PC-3 (cell line): Measurements from ENCODE around the gene TCF12. TPM values are rescaled to one million over a fixed set of nuclear protein-coding genes. Genes with fewer than 3 reads are reported as not detected.

ENCODE experiments used
- ATAC-seq: fragments of 200-7000 bp; cut with Tn5 transposase; 2 replicates; pipeline ENCODE4 v1.9.1; 2020; ENCODE audit warnings: mild to moderate bottlenecking, moderate library complexity
- BruUV-seq: library from RNA; stranded (reverse); fragments of 400-500 nt; replicated peaks from 2 replicates; lab custom pipeline; 2021; lab: Mats Ljungman, UMichigan
- CTCF ChIA-PET: fragments of 300-600 bp; sonication (Branson Sonifier 250); formaldehyde crosslinking; loops from one replicate; lab custom pipeline; 2022; ENCODE audit warnings: antibody characterized with exemption; lab: Charles Lee
- POLR2A ChIA-PET: fragments of 300-600 bp; sonication (Branson Sonifier 250); formaldehyde crosslinking; loops from one replicate; lab custom pipeline; 2022; ENCODE audit warnings: antibody characterized with exemption; ENCODE audit not compliant: unreplicated experiment; lab: Charles Lee
- DNase-seq: peaks from one replicate; pipeline ENCODE4 v3.0.0-alpha.2; 2015
- H2AFZ ChIP-seq: fragments of 300-600 bp; sonication (generic); 2 replicates; pipeline ENCODE4 v1.6.0; 2016; ENCODE audit warnings: antibody characterized with exemption, low read length
- H3F3A ChIP-seq: fragments of 300-600 bp; sonication (generic); one replicate; pipeline ENCODE4 v1.6.0; 2017; ENCODE audit warnings: antibody characterized with exemption, low read length, control low read depth, mild to moderate bottlenecking; ENCODE audit not compliant: unreplicated experiment
- H3K27ac ChIP-seq: fragments of 300-600 bp; sonication (generic); 2 replicates; pipeline ENCODE4 v1.5.1; 2016; ENCODE audit warnings: mild to moderate bottlenecking, low read length
- H3K27me3 ChIP-seq: fragments of 300-600 bp; sonication (generic); 2 replicates; pipeline ENCODE4 v1.6.1; 2016; ENCODE audit warnings: low read length, mixed read lengths
- H3K36me3 ChIP-seq: fragments of 300-600 bp; sonication (generic); 2 replicates; pipeline ENCODE4 v1.6.1; 2016; ENCODE audit warnings: low read depth, mixed run types, low read length, mixed read lengths
- H3K4me1 ChIP-seq: fragments of 300-600 bp; sonication (generic); 2 replicates; pipeline ENCODE4 v1.5.1; 2016; ENCODE audit warnings: low read length; ENCODE audit not compliant: insufficient read depth
- H3K4me2 ChIP-seq: fragments of 300-600 bp; sonication (generic); 2 replicates; pipeline ENCODE4 v1.6.0; 2016; ENCODE audit warnings: low read length
- H3K4me3 ChIP-seq: fragments of 300-600 bp; sonication (generic); 2 replicates; pipeline ENCODE4 v1.5.1; 2016; ENCODE audit warnings: mild to moderate bottlenecking, low read length, mixed read lengths
- H3K79me2 ChIP-seq: fragments of 300-600 bp; sonication (generic); 2 replicates; pipeline ENCODE4 v1.6.1; 2017; ENCODE audit warnings: low read length, mixed read lengths
- H3K9ac ChIP-seq: fragments of 300-600 bp; sonication (generic); 2 replicates; pipeline ENCODE4 v1.6.0; 2016; ENCODE audit warnings: mild to moderate bottlenecking, low read length
- H3K9me2 ChIP-seq: fragments of 300-600 bp; sonication (generic); replicated peaks from 2 replicates; pipeline ENCODE4 v1.6.1; 2016; ENCODE audit warnings: mixed run types, low read length, mixed read lengths
- H3K9me3 ChIP-seq: fragments of 300-600 bp; sonication (generic); 2 replicates; pipeline ENCODE4 v1.6.1; 2016; ENCODE audit warnings: low read length, mixed read lengths
- H4K20me1 ChIP-seq: fragments of 300-600 bp; sonication (generic); 2 replicates; pipeline ENCODE4 v1.6.1; 2016; ENCODE audit warnings: low read length, mixed read lengths
- CTCF ChIP-seq: fragments of 300-600 bp; sonication (generic); conservative IDR thresholded peaks from 2 replicates; pipeline ENCODE4 v1.5.1; 2017; ENCODE audit warnings: antibody characterized with exemption, low read depth, mild to moderate bottlenecking, low read length
- EZH2 ChIP-seq: fragments of 300-600 bp; sonication (generic); IDR thresholded peaks from one replicate; pipeline ENCODE4 v1.6.1; 2017; ENCODE audit warnings: antibody characterized with exemption, mild to moderate bottlenecking, low read length; ENCODE audit not compliant: unreplicated experiment
- EZH2phosphoT487 ChIP-seq: fragments of 300-600 bp; sonication (generic); IDR thresholded peaks from 2 replicates; pipeline ENCODE4 v1.6.1; 2018; ENCODE audit warnings: mild to moderate bottlenecking, antibody characterized with exemption, low read length, borderline replicate concordance
- intact Hi-C: fragments of 100-400 bp; cut with micrococcal nuclease; formaldehyde crosslinking; loops from 2 replicates; pipeline ENCODE4 v1.9.0; 2023
- total RNA-seq: library from RNA; depleted of rRNA; stranded (reverse); fragments of >200 nt; gene quantifications from 2 replicates; pipeline ENCODE4 v1.2.3, GENCODE V29; 2014

The TCF12 gene
- total RNA-seq, 1 experiment from 2014 or later = 103 TPM

DNA sequence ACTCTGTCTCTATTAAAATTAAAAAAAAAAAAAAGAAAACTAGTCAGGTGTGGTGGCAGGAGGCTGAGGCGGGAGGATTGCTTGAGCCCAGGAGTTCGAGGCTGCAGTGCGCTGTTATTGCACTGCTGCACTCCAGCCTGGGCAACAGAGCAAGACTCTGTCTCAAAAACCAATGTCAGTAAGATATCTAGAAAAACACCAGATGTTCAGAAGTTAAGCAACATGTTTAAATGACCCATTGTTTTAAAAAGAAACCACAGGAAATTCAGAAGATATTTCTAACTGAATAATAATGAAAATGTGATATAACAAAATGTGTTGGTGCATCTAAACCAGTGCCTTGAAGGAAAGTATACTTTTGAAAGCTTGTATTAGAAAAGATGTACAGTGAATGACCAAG, 254.5 kb downstream of the TCF12 start:
- no peak overlapping the region for H3K27ac ChIP-seq
- no peak overlapping the region for H3K4me2 ChIP-seq
- no peaks in the 10 kb centered on the region for H3K9me3 ChIP-seq
- ATAC-seq (no peak), DNase-seq (no peak)
- no peak overlapping the region for H3K4me3 ChIP-seq
- BruUV-seq = no TSS peak
- H3K79me2 ChIP-seq = no peaks in the 10 kb centered on the region
- intact Hi-C loops = no loop called here
- no peaks in the 10 kb centered on the region for H3K9me2 ChIP-seq
- H3K9ac ChIP-seq = no peak overlapping the region
- H3K36me3 ChIP-seq = no peaks in the 10 kb centered on the region
- H3K27me3 ChIP-seq = no peaks in the 10 kb centered on the region
- no peaks in the 10 kb centered on the region for H3K4me1 ChIP-seq
- H4K20me1 ChIP-seq = no peaks in the 10 kb centered on the region
- ChIA-PET POLR2A (no interaction called here), CTCF (no interaction called here)
- no peak overlapping the region for H2AFZ ChIP-seq
- no peaks in the 10 kb centered on the region for H3F3A ChIP-seq
- TF ChIP-seq EZH2phosphoT487 = no peak
- TF ChIP-seq CTCF = no peak
- no peak for TF ChIP-seq EZH2

DNA sequence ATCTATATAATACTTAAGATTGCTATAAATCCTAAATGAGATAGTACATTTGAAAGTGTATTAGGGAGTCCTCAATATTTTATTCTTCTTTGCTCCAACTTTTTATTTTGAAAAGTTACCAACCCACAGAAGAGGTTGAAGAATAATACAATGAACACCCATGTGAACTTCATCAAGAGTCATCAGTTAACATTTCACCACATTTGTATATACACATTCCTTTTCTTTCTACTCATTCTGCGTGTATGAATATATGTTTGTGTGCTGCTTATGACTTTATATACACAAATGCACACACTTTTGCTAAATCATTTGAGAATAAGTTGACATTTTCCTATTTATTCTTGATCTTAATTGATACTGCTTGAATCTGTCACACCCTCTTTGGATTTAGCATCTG, 264.6 kb downstream of the TCF12 start:
- no peak overlapping the region for H3K27ac ChIP-seq
- intact Hi-C loops = no loop called here
- H3K4me3 ChIP-seq = no peak overlapping the region
- no peaks in the 10 kb centered on the region for H3K36me3 ChIP-seq
- no peak overlapping the region for H3K4me2 ChIP-seq
- H3K79me2 ChIP-seq = no peaks in the 10 kb centered on the region
- ChIA-PET CTCF (no interaction called here), POLR2A (no interaction called here)
- no peaks in the 10 kb centered on the region for H3F3A ChIP-seq
- DNase-seq (no peak), ATAC-seq (no peak)
- H3K27me3 ChIP-seq = no peaks in the 10 kb centered on the region
- no peak overlapping the region for H3K9ac ChIP-seq
- no peaks in the 10 kb centered on the region for H3K9me3 ChIP-seq
- no TSS peak for BruUV-seq
- H4K20me1 ChIP-seq = no peaks in the 10 kb centered on the region
- no peaks in the 10 kb centered on the region for H3K4me1 ChIP-seq
- no peaks in the 10 kb centered on the region for H3K9me2 ChIP-seq
- H2AFZ ChIP-seq = no peak overlapping the region
- TF ChIP-seq EZH2 (no peak), EZH2phosphoT487 (no peak), CTCF (no peak)

- no peak overlapping the region for H3K27ac ChIP-seq
- POLR2A ChIA-PET = no interaction called here
These were observed 265.3 kb downstream of the TCF12 start for GRCh38 chr15:57183614-57184344.

More at GRCh38 chr15:57183614-57184344, 265.3 kb downstream of the TCF12 start:
- DNase-seq (no peak), ATAC-seq (no peak)
- TF ChIP-seq CTCF = no peak
- no peak for TF ChIP-seq EZH2
- no peak for TF ChIP-seq EZH2phosphoT487
- Histone ChIP-seq H3K27me3 (no peaks in the 10 kb centered on the region), H3K4me2 (no peak overlapping the region), H2AFZ (no peak overlapping the region), H3K9me3 (no peaks in the 10 kb centered on the region), H3K79me2 (no peaks in the 10 kb centered on the region), H3K9ac (no peak overlapping the region), H3K9me2 (no peaks in the 10 kb centered on the region), H3F3A (no peaks in the 10 kb centered on the region), H3K4me3 (no peak overlapping the region), H4K20me1 (no peaks in the 10 kb centered on the region), H3K36me3 (no peaks in the 10 kb centered on the region), H3K4me1 (no peaks in the 10 kb centered on the region)
- no TSS peak for BruUV-seq
- CTCF ChIA-PET = no interaction called here
- intact Hi-C loops = no loop called here
